Glutamatergic neuron (in vitro differentiated cells): ENCODE results near the gene ANKRD13D. TPM values are rescaled to one million over a fixed set of nuclear protein-coding genes. Genes with fewer than 3 reads are reported as not detected.

Experiments used
- DNase-seq: peaks from one replicate; pipeline ENCODE4 v3.0.0; 2022
- H3K27ac Mint-ChIP-seq: one replicate; pipeline ENCODE4 v1.8.0; 2020; ENCODE audit warnings: mild to moderate bottlenecking, mixed read lengths, inconsistent platforms; ENCODE audit not compliant: unreplicated experiment
- H3K27me3 Mint-ChIP-seq: one replicate; pipeline ENCODE4 v1.8.0; 2020; ENCODE audit warnings: mild to moderate bottlenecking, moderate library complexity, mixed read lengths, inconsistent platforms; ENCODE audit not compliant: unreplicated experiment
- H3K36me3 Mint-ChIP-seq: one replicate; pipeline ENCODE4 v1.8.0; 2020; ENCODE audit warnings: mild to moderate bottlenecking, mixed read lengths, inconsistent platforms; ENCODE audit not compliant: unreplicated experiment
- H3K4me1 Mint-ChIP-seq: one replicate; pipeline ENCODE4 v1.8.0; 2020; ENCODE audit warnings: mild to moderate bottlenecking, low read depth, mixed read lengths, inconsistent platforms; ENCODE audit not compliant: unreplicated experiment
- H3K4me3 Mint-ChIP-seq: one replicate; pipeline ENCODE4 v1.8.0; 2020; ENCODE audit warnings: mild to moderate bottlenecking, mixed read lengths, inconsistent platforms; ENCODE audit not compliant: unreplicated experiment
- H3K9me3 Mint-ChIP-seq: one replicate; pipeline ENCODE4 v1.8.0; 2020; ENCODE audit warnings: mild to moderate bottlenecking, moderate library complexity, mixed read lengths, inconsistent platforms; ENCODE audit not compliant: unreplicated experiment
- CTCF ChIP-seq: fragments of 200-600 bp; sonication (generic); IDR thresholded peaks from one replicate; pipeline ENCODE4 v1.5.0; 2021; ENCODE audit not compliant: partially characterized antibody, unreplicated experiment
- total RNA-seq: library from RNA; stranded (reverse); fragmentation: NEBNext Ultra II Directional; extraction: Animal tissue kit (Norgen Biotek cat#: 25700); gene quantifications from one replicate; pipeline ENCODE4 v1.2.1, GENCODE V29; 2021; ENCODE audit not compliant: unreplicated experiment

The ANKRD13D gene
- total RNA-seq, 1 donor from 2014 or later, result 109 TPM

- no peak for TF ChIP-seq CTCF
- H3K4me1 Mint-ChIP-seq, result peaks cover 24% of the 10 kb centered on the region
- DNase-seq, result peak; percentile 43
- peaks cover 7% of the 10 kb centered on the region for H3K9me3 Mint-ChIP-seq
- H3K27me3 Mint-ChIP-seq, result peaks cover 5% of the 10 kb centered on the region
- no peak overlapping the region for H3K4me3 Mint-ChIP-seq
- no peak overlapping the region for H3K27ac Mint-ChIP-seq
- no peaks in the 10 kb centered on the region for H3K36me3 Mint-ChIP-seq
Measured at GRCh38 chr11:67271541-67272284, 17.4 kb upstream of the ANKRD13D start.

GRCh38 chr11:67272327-67273259 is 16.5 kb upstream of the ANKRD13D start:
- no peak for TF ChIP-seq CTCF
- Mint-ChIP-seq H3K4me3 (no peak overlapping the region), H3K27me3 (peaks cover 5% of the 10 kb centered on the region), H3K4me1 (peaks cover 24% of the 10 kb centered on the region), H3K27ac (no peak overlapping the region), H3K36me3 (no peaks in the 10 kb centered on the region), H3K9me3 (peaks cover 7% of the 10 kb centered on the region)
- peak; percentile 12 for DNase-seq

- no peak for TF ChIP-seq CTCF
- peaks cover 22% of the 10 kb centered on the region for H3K4me1 Mint-ChIP-seq
- no peak overlapping the region for H3K27ac Mint-ChIP-seq
- no peak overlapping the region for H3K4me3 Mint-ChIP-seq
- no peaks in the 10 kb centered on the region for H3K36me3 Mint-ChIP-seq
- peak; percentile 16 for DNase-seq
- peaks cover 5% of the 10 kb centered on the region for H3K27me3 Mint-ChIP-seq
- peaks cover 4% of the 10 kb centered on the region for H3K9me3 Mint-ChIP-seq
Measured at GRCh38 chr11:67273260-67273990, 15.7 kb upstream of the ANKRD13D start.

GRCh38 chr11:67274768-67275605 is 14.1 kb upstream of the ANKRD13D start:
- Mint-ChIP-seq H3K9me3 (peaks cover 4% of the 10 kb centered on the region), H3K4me3 (no peak overlapping the region), H3K4me1 (peaks cover 21% of the 10 kb centered on the region), H3K27ac (no peak overlapping the region), H3K36me3 (no peaks in the 10 kb centered on the region), H3K27me3 (peaks cover 3% of the 10 kb centered on the region)
- DNase-seq, result peak; percentile 13
- TF ChIP-seq CTCF, result no peak
